Inferior parietal cortex (tissue), 1 donor: ENCODE measurements around the gene H1-8.
A peak's percentile ranks its signal among the peaks of the same experiment; 100 is the strongest.

ENCODE experiments used
- DNase-seq: peaks from one replicate; pipeline ENCODE4 v3.0.0-alpha.2; 2016; ENCODE audit errors: extremely low spot score

H1-8 gene

GRCh38 chr3:129593595-129594339, 50.8 kb downstream of the H1-8 start:
- DNase-seq = no peak

- no peak for DNase-seq
Observed at GRCh38 chr3:129594409-129594808, 51.4 kb downstream of the H1-8 start.

DNA sequence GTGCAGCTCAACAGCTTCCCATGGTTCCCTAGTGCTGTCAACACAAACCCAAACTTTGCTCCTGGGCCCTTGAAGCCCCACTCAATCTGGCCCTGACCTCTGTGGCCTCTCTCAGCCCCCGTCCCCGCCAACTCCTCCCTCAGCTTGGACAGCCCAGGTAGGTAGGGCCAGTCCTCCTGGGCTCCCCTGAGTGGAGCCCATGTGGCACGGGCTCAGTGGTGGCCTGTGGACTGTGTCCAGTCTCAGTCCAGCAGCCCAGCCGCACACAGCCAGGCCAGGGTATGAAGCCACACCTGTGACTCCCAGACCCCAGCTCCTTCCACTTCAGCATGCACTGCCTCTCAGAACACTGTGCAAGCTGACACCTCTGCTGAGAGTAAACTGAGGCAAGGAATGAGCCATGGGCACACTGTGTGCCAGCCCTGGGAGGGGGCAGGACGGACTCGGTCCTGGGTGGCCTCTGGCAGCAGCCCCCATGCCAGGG, 52.0 kb downstream of the H1-8 start:
- DNase-seq = no peak

DNA sequence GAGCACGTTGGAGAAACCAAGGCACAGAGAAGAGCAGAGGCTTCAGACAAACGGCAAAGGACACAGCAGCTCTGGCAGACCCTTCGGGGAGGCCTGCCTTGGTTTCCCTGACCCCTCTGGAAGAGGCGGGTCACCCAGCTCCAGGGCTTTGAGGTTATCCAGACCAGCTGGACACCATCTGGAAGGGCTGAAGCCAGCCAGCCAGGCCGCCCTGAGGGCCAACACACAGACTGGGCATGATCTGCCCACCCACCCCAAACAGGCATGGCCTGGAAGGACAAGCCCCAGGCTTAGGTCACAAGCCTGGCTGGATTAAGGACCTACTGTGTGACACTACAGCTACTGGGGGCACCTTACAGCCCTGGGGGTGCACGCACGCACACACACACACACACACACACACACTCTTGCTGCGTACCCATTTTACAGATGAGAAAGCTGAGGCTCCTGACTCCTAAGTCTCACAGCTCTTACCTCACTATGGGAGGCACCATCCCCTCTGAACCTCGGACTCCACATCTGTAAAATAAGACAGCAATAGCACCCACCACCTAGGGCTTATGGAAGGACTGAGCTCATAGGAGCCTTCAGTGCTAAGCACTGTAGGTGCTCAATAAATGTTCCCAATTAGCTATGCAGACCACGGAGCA, 52.7 kb downstream of the H1-8 start:
- no peak for DNase-seq

- peak; percentile 71 for DNase-seq
Observed at GRCh38 chr3:129596194-129597086, 53.5 kb downstream of the H1-8 start.

- no peak for DNase-seq
Observed at GRCh38 chr3:129597087-129597999, 54.4 kb downstream of the H1-8 start.

DNA sequence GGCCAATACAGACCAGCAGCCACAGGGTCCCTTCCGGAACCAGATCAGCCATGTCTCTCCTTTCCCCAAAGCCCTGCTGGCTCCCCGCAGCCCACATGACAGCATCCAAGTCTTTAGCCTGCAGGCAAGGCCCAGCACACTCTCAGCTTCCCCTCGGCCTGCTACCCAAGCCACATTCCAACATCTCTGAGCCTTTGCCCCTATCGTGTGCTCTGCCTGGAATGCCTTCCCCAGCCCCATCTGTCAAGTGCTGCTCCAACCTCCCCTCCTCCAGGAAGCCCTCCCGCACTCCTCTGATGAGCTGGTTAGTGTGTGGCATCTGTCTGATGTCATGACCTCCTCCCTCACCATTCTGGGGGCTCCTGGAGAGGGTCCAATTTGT, 55.0 kb downstream of the H1-8 start:
- DNase-seq = no peak

DNA sequence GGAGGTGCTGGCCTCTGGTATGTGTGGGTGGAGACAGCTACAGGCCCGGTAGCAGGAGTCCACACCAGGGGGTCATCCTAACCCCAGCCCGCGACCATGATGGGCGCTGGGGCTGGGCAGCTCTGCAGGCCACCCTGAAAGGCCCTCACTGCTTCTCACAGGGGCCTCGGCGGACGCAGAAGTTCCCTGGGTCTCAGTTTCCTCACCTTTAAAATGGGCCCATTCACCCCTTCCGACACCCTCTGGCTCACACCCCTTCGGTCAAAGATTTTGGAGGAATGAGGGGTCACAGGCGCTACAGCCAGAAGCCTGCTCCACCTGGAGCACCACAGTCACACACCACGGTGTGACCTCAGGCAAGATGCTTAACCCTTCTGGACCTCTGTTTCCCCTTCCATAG, 55.5 kb downstream of the H1-8 start:
- no peak for DNase-seq

DNA sequence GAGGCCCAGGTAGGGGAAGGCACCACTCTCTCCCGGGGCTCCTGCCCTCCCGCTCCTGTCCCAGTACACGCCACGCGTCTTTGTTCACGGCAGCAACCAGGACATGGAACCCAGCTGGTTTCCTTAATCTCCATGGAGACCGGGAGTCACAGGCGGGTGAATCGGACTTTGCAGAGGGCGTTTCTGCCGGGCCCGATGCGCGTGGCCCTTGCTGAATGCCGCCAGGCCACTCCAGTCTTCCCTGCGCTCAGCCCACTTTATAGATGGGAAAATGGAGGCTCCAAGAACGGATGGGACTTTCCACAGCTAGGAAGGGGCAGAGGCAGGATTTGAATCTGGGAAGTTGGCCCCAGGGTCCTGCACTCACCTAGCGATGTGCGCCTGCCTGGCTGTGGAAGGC, 56.1 kb downstream of the H1-8 start:
- no peak for DNase-seq

- no peak for DNase-seq
Observed at GRCh38 chr3:129599607-129600006, 56.6 kb downstream of the H1-8 start.

- DNase-seq = no peak
Observed at GRCh38 chr3:129600348-129600747, 57.4 kb downstream of the H1-8 start.
